Measurements from ENCODE around the gene C1QTNF8. TPM values are rescaled to one million over a fixed set of nuclear protein-coding genes. Genes with fewer than 3 reads are reported as not detected.

The C1QTNF8 gene
- total RNA-seq, 1 experiment from 2014 or later: not detected

DNA sequence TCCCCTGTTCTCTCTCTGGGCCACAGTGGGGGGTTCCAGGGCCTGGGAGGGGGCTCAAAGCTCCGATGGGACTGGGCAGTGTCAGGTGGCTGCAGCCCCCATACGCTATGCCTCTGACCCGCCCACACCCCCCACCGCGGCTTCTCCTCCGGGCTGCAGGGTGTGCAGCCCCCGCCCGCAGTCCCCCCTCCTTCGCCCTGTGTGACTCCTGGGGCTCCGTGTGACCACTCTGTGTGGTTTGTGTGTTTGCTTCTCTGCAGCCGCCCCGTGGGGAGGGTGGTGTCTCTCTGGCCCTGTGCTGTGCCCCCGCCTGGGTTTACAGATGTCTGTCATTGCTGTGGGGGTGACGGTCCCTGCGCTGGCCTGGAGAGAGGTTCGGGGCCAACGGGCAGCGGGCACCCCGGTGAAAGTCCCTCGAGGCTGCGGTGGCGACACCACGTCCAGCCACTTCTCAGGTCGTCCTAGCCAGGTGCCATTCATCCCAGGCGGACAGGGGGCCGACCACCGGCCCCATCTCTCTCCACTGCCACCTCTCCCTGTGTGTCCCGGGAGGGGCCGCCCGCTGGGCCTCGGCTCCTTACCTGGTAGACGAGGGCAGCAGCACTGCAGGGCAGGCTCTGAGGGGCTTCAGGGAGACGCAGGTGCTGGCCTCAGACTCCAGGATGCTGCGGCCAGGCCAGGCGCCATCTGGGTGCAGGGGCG is 18.0 kb downstream of the C1QTNF8 start:
- DNase-seq (ENCODE audit: low read depth): no peak

DNA sequence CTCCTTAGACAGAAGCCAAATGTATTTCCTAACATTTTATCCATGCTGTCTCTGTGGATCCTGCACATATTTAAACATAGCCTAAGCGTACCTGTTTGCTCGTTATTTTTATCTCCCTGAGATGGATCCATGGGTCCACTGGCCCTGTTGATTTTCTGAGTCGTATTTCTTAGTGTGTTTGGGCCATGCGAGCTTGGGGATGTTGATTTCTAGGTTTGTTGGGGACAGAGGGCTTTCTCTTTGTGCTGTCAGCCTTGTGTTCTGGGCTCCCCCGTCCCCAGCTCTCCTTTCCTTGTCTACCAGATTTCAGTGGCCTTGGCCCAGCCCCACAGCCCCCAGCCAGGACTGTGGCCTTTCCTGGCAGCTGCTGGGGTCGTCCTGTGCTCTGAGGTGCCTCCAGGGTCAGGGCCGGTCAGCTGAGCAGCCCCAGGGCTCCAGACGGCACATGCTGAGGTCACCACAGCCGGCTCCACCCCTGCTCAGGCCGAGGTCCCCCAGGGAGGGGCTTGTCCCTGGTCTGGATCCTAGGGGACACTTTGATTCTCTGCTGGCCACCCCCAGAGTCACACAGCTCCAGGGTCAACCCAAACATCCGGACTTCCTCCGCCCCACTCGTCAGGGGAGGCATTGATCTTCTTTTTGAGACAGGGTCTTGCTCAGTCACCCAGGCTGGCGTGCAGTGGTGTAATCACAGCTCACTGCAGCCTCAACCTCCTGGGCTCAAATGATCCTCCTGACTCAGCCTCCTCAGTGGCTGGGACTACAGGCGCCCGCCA is 19.1 kb downstream of the C1QTNF8 start:
- DNase-seq (ENCODE audit: low read depth): no peak

DNA sequence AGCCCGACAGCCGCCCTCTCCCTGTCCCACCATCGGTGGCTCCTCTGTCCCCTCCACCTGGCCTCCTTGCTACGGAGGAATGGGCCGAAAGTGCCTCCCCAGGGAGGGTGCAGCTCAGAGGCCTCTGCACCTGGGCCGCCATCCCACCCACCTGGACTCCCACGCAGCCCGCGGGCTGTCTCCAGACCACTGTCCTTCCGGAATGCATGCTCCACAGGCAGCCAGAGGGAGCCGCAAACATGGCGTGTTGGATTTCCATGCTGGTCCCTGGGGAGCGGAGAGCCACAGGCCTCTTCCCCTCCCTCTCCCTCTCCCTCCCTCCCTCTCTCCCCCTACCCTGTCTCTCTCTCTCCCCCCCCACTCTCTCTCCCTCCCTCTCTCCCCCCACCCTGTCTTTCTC is 20.5 kb downstream of the C1QTNF8 start:
- DNase-seq (ENCODE audit: low read depth): no peak

DNA sequence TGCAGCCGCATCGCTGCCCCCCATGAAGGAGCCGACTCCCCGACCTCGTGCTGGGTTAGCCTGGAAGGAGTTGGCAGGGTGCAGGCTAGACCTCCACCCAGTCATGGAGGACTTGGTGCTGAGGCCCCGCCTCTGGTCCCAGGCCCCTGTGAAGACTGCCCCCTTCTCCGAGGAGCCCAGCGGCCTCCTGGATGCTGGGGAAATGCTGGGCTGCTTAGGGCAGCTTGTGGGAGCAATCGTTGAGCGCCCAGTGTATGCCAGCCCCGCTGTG is 21.7 kb downstream of the C1QTNF8 start:
- no peak for DNase-seq (ENCODE audit: low read depth)

DNA sequence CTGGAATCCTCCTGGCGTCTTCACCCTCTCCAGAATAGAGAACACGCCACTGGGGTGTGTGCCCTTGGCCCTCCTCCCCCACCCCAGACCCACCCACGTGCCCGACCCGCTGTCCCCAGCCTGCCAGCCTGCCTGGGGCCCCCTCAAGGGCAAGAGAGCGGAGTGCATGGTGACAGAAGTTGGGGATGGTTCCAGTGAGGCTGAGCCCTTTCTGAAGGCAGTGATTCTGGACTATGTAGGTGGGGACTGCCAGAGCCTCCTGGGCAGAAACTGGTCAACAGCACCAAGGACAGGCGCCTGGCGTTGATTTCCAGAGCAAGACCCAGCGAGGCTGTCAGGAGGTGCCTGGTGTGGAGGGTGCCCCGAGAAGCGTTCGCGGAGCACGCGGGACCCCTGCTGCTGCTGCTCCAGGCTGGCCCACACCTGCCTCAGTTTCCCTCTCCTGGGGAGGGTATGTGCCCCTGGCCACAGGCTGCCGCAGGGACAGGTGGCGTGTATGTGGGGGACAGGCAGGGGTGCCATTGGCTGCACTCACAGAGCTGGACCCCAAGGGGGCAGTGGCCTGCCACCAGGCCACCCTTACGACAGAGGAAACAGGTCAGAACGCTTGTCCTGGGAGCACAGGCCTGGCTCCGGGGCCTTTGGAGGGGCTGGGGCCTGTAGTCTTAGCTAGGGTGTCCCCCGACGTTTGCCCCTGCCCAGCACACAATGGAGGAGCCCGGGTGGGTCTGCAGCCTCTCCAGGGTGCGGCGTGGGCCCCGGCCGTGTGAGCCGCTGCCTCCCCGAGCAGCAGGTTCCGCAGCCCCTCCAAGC is 22.3 kb downstream of the C1QTNF8 start:
- DNase-seq (ENCODE audit: low read depth): no peak

DNA sequence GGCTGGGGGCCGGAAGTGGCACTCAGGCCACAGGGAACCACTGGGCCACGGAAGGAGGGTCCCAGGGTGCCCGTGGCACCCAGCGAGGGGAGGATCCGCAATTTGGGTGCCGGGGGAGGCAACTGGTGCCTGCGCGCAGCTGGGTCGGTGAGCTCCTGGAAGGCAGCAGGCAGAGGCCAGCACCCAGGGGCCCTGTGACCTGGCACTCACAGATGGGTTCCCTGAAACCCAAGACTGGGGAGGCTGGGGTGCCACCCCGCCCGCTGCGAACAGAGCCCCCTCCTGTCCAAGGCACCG is 22.8 kb downstream of the C1QTNF8 start:
- no peak for DNase-seq (ENCODE audit: low read depth)

DNA sequence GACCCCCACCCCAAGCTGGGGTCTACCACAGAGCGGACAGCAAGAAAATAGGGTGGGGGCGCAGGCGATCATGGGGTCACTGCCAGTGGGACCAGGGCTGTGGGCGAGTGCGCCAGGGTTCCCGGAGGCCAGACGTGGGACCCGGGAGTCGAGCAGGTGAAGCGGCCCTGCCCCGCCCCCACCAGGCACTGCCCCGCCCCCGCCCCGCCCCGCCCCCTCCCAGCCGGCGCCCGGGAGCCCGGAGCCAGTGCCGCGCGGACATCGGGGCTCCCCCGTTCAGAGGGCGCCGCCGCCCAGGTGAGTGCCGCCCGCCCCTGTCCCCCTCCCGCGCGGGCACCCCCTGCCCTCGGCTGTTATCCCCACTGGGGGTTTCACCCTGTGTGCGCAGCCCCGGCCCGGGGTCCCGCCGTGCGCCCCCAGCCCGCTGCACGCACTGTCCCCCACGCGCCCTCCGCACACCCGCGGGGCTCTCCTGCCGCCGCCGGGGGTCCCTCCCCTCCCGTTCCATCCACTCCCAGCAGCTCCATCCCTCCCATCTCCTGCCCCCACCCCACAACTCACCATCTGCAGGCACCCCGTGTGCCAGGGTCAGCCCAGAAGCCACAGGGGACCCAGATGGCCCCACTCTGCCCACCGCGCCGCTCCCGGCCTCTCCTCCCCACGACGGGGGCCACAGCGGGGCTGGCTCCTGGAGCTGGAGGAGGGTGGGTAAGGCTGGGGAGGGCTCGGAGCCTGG is 23.4 kb downstream of the C1QTNF8 start, which contains the start of gene SSTR5:
Gene SSTR5 (plus strand): TSS at position 222 of the 736 bp plus-strand sequence. CDS start 6,122 bp downstream, outside the sequence.
- DNase-seq (ENCODE audit: low read depth): no peak

DNA sequence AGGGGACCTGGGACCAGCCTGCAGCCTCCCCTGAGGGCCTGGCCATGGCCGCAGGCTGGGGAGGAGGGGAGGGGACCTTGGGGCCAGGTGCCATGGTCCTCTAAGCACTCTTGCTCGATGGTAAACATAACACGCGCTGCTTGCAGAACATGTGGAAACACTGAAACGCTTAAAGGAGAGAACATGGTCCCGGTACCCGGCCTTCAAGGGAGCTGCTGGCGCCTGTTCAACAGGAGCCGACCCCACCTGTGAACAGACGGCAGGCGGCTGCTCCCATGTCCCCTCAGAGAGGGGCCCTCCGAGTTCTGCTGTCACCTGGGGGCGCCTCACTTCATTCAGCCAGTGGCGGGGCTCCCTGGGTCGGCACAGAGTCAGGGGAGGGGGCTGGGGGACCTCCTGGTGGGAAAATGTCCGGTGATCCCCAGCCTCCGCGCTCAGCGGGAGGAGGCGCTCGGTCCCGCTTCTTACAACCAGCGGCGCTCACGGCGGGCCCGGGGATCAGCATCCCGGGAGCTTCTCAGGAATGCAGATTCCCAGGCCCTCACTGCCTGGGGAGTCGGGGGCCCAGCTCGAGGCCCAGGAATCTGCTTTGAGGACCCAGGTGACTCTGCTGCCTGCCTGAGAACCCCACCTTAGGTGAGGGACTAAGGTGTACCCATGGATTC is 24.4 kb downstream of the C1QTNF8 start:
- no peak for DNase-seq (ENCODE audit: low read depth)

DNA sequence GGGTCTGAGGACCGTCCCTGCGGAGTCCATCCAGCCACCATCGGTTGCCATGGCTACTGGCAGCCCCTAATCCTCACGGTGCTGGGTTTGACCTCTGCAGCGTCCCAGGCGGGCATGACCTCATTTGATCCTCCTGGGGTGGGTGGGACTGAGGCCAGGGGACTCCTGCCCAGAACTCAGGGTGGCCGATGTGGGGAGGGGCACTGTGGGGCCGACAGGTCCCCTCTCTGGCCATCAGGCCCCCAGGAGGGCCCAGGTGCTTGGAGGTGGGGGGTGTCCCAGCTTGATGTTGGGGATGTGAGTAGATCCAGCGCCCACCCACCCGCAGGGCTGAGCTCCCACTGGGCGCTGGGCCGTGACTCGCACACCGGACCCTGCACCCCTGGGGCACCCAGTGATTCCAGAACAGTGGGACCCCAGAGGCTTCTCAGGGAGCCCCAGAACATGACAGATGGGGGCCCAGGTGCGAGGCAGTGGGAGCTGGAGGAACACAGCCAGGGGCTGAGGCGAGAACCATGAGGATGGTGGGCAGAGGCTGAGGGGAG is 25.1 kb downstream of the C1QTNF8 start:
- no peak for DNase-seq (ENCODE audit: low read depth)

DNA sequence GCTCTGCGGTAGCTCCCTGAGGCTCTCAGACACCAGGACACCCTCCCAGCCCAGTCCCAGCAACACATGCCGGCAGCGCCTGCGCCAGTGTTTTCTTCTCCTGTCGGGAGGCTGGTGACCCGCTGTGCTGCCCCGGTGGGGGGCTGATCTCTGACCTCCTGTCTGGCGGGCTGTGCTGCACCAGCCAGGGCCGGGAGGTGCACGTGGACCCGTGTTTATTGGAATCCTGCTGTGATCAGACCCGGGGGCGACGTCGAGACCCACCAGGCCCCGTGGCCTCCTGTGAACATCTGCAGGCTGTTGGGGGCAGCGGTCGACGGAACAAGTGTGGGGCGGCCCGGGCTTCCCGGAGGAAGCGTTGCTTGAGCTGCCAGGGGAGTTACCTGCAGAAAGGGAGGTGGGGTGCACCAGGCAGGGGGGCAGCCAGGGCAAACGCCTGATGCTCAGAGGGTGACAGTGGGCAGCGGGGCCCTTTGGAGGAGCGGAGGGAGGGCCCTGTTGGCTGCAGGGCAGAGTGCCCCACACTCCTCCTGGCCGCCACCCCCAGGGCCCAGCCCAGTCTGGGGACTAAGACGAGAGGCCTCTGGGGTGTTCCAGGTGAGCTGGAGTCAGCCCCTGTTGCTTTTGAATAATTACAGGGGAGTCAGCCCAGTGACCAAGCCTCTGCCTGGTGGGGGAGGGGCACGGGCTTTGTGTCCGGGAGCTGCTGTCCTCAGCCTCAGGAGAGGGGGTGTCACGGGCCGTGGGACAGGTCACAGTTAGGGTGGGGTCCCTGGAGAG is 25.8 kb downstream of the C1QTNF8 start:
- DNase-seq (ENCODE audit: low read depth): no peak

DNA sequence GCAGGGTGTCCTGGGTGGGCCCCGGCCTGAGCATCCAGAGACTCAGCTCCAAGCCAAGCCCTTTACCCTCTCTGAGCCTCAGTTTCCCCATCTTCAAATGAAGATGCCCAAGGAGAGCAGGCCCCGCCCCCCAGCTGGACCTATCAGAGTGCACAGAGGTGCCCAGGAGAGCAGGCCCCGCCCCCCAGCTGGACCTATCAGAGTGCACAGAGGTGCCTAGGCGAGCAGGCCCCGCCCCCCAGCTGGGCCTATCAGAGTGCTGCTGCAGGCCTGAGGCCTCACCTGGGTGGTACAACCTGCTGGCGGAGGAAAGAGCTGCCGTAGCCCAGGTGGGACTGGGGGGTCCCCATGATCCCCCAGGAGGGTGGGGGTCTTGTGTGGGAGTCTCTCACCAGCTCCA is 26.9 kb downstream of the C1QTNF8 start:
- DNase-seq (ENCODE audit: low read depth): no peak

DNA sequence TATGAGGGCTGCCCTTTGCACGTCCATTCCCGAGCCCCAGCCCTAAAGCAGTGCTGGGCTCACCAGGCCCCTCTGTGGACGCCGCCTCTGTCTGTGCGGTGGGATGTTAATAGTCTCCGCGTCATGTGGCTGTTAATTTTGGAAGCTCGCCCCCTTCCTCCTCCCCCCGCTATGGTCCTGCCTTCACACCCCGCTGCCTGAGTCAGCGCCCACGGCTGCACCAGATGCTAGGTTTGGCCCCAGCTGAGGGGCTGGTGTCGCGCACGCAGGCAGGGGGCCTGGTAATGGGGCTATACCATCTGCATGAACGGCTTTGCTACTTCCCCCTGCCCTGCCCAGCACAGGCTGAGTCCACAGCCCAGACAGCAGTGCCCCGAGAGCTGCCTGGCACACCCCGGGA is 27.6 kb downstream of the C1QTNF8 start:
- DNase-seq (ENCODE audit: low read depth): no peak

DNA sequence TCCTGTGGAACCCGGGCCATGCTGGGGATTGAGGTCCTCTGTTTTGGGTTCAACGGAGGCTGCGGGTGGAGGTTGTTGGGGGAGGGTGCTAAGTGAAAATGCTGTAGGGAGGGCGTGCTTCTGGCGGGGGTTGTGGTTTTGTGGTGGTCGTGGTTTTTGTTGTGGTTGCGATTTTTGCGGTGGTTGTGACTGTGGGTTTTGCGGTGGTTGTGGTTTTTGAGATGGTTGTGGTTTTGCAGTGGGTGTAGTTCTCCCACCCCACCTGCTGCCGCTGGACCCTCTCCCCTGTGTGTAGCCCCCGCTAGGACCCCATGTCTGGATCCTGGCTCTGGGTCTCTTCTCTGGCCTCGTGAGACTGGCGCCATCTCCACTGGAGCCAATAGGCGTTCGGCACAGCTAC is 28.4 kb downstream of the C1QTNF8 start:
- DNase-seq (ENCODE audit: low read depth): no peak

DNA sequence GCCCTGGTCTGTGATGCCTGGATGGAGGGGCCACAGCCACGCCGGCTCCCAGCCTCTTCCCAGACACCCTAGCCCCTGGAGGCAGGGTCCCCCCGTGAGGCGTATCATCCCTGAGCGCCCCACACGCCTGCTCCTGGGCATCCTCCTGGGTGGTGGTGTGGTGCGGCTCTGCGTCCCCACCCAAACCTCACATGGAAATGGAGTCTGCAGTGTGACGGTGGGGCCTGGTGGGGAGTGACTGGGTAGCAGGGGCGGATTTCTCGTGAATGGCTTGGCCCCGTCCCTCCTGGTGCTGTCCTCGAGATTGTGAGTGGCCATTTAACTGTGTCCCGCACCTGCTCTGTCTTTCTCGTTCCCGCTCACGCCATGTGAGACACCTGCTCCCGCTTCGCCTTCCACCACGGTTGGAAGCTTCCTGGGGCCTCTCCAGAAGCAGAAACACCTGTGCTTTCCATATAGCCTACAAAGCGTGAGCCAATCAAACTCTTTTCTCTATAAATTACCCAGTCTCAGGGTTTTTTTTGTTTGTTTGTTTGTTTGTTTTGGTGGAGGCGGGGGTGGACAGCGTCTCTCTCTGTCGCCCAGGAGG is 29.4 kb downstream of the C1QTNF8 start:
- DNase-seq (ENCODE audit: low read depth): no peak

DNA sequence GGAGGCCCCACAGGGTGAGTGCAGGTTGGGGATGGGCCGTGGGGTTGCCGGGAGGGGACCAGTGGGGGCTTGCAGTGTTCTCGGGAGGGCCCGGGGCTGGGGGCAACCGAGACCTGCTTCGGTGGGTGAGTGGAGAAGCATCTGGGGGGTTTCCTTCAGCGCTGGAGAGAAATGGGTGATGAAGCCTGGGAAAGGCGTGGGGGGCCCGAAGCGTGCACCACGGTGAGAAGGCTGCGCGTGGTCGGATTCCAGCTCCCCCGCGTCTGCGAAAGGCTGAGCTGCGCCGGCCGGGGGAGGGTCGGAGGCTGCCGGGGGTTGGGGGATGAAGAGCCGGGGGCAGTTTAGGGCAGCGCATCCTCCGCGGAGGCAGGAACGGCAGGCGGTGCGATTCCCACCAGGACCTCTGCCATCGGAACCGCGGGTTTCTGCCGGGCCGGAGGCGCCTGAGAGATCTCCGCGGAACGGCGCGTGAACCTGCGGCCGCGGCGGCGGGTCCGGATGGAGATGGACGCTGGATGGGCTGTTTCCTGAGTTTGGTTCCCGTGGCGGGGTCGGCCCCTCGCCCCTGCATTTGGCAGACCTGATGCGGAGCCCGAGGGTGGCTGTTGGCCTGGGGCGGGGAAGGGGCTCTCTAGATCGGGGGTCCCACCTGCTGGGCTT is 30.4 kb downstream of the C1QTNF8 start:
- no peak for DNase-seq (ENCODE audit: low read depth)

DNA sequence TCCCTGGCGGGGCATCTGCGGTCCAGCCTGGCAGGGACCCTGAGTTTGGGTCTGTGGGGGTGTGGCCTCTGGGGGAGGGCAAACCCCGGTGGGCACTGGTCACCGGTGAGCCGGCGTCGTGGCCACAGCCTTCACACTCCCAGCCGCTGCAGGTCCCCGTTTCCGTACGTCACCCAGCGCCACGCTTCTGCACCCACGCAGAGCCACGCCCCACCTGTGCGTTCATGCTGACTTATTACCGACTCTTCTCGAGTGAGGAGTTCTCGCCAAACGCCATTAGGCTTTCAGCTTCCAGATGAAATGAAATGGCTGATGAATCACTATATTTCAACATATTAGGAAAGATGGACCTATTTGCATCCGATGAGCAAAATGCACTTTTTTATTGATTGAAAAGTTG is 32.3 kb downstream of the C1QTNF8 start:
- no peak for DNase-seq (ENCODE audit: low read depth)

DNA sequence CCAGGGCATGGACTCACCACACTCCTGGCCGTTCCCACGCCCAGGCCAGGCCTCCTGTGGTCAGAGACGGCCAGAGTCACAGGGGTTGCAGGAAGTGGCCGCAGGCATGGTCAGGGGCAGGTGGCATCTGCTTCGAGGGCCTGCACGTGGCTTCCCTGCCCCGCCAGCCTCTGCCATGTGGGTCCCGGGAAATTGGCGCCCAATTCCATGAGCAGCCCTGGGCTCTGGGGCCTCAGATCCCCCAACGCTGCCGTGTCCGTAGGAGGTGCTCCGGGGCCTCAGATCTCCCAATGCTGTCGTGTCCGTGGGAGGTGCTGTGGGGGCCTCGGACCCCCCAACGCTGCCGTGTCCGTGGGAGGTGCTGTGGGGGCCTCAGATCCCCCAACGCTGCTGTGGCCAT is 33.1 kb downstream of the C1QTNF8 start:
- DNase-seq (ENCODE audit: low read depth): no peak

DNA sequence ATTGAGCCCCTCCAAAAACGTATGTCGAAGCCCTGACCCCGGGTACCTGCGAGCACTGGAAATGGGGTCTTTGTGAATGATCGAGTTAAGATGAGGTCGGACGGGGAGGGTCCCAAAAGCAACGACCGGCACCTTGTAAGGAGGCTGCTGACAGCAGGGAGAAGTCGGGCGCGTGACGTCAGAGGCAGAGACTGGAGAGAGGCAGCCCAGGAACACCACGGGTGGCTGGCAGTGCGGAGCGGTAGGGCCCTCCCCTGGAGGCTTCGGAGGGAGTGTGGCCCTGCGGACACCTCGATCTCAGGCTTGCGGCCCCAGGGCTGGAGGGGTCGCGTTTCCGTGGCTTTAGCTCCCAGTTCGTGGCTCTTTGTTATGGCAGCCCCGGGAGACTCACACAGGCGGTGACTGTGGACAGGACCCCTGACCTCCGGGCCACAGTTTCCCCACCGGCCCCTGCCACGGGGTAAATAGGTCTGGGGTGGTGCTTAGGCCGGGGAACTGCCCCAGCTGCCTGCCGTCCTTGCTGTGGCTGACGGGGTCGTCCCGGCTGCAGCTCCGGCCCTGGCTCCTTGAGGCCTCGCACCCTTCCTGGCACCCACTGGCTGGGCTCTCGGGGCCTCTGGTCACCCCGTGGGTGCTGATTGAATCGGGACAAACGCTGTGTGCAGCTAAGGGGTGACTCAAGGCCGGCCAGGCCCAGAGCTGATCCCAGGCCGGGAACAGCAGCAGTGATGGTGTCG is 34.1 kb downstream of the C1QTNF8 start:
- no peak for DNase-seq (ENCODE audit: low read depth)
